KMS-11 (cell line): Measurements from ENCODE around the gene TRIM54.

Source experiments
- H2AFZ ChIP-seq: fragments of 200-600 bp; sonication (generic); 2 replicates; pipeline ENCODE4 v1.6.1; 2016; ENCODE audit warnings: antibody characterized with exemption, mixed run types, low read depth
- H3K27ac ChIP-seq: fragments of 200-600 bp; sonication (generic); 2 replicates; pipeline ENCODE4 v1.6.1; 2016; ENCODE audit warnings: mild to moderate bottlenecking, mixed run types
- H3K27me3 ChIP-seq: fragments of 200-600 bp; sonication (generic); 2 replicates; pipeline ENCODE4 v1.6.1; 2017; ENCODE audit warnings: mild to moderate bottlenecking, low read depth, mixed run types, moderate library complexity; ENCODE audit not compliant: insufficient read depth
- H3K36me3 ChIP-seq: fragments of 200-600 bp; sonication (generic); 2 replicates; pipeline ENCODE4 v1.6.1; 2017; ENCODE audit warnings: mild to moderate bottlenecking, mixed run types; ENCODE audit not compliant: insufficient read depth
- H3K4me1 ChIP-seq: fragments of 200-600 bp; sonication (generic); 2 replicates; pipeline ENCODE4 v1.6.1; 2016; ENCODE audit warnings: mild to moderate bottlenecking, low read depth, mixed run types; ENCODE audit not compliant: poor library complexity, severe bottlenecking
- H3K4me2 ChIP-seq: fragments of 200-600 bp; sonication (generic); 2 replicates; pipeline ENCODE4 v1.7.0; 2016; ENCODE audit warnings: mild to moderate bottlenecking, mixed run types
- H3K4me3 ChIP-seq: fragments of 200-600 bp; sonication (generic); IDR thresholded peaks from 2 replicates; pipeline ENCODE4 v1.6.1; 2017; ENCODE audit warnings: low read depth, low read length, mixed read lengths; ENCODE audit not compliant: insufficient read depth
- H3K79me2 ChIP-seq: fragments of 200-600 bp; sonication (generic); 2 replicates; pipeline ENCODE4 v1.6.1; 2016; ENCODE audit warnings: low read depth, mixed run types; ENCODE audit not compliant: insufficient read depth
- H3K9ac ChIP-seq: fragments of 200-600 bp; sonication (generic); 2 replicates; pipeline ENCODE4 v1.6.1; 2016; ENCODE audit warnings: mild to moderate bottlenecking, mixed run types
- H4K20me1 ChIP-seq: fragments of 200-600 bp; sonication (generic); 2 replicates; pipeline ENCODE4 v1.6.1; 2016; ENCODE audit warnings: mild to moderate bottlenecking, mixed run types; ENCODE audit not compliant: insufficient read depth
- CTCF ChIP-seq: fragments of 200-600 bp; sonication (generic); conservative IDR thresholded peaks from 2 replicates; pipeline ENCODE4 v1.6.1; 2017; ENCODE audit warnings: low read depth, mild to moderate bottlenecking, antibody characterized with exemption, low read length, moderate library complexity, mixed read lengths

TRIM54 gene

GRCh38 chr2:27304488-27305240, 22.4 kb downstream of the TRIM54 start:
- Histone ChIP-seq H4K20me1 (no peaks in the 10 kb centered on the region), H3K79me2 (no peaks in the 10 kb centered on the region), H3K4me2 (no peak overlapping the region), H3K27me3 (no peaks in the 10 kb centered on the region), H2AFZ (no peak overlapping the region), H3K9ac (no peak overlapping the region), H3K27ac (no peak overlapping the region), H3K4me3 (no peak overlapping the region), H3K36me3 (no peaks in the 10 kb centered on the region), H3K4me1 (peaks cover 7% of the 10 kb centered on the region)
- TF ChIP-seq CTCF, result no peak

- Histone ChIP-seq H4K20me1 (no peaks in the 10 kb centered on the region), H3K27me3 (no peaks in the 10 kb centered on the region), H3K9ac (no peak overlapping the region), H2AFZ (no peak overlapping the region), H3K36me3 (no peaks in the 10 kb centered on the region), H3K4me2 (no peak overlapping the region), H3K4me3 (no peak overlapping the region), H3K27ac (no peak overlapping the region), H3K4me1 (peaks cover 7% of the 10 kb centered on the region), H3K79me2 (no peaks in the 10 kb centered on the region)
- TF ChIP-seq CTCF, result no peak
Measured at GRCh38 chr2:27305516-27305915, 23.3 kb downstream of the TRIM54 start.

- no peak overlapping the region for H3K9ac ChIP-seq
- no peak overlapping the region for H3K4me2 ChIP-seq
- H3K4me3 ChIP-seq, result no peak overlapping the region
- H3K27ac ChIP-seq, result no peak overlapping the region
- no peaks in the 10 kb centered on the region for H4K20me1 ChIP-seq
- H3K27me3 ChIP-seq, result no peaks in the 10 kb centered on the region
- H3K4me1 ChIP-seq, result peaks cover 7% of the 10 kb centered on the region
- TF ChIP-seq CTCF, result no peak
- no peaks in the 10 kb centered on the region for H3K79me2 ChIP-seq
- H3K36me3 ChIP-seq, result no peaks in the 10 kb centered on the region
- no peak overlapping the region for H2AFZ ChIP-seq
Measured at GRCh38 chr2:27306136-27306535, 23.9 kb downstream of the TRIM54 start.

GRCh38 chr2:27306573-27307286, 24.5 kb downstream of the TRIM54 start:
- Histone ChIP-seq H3K79me2 (no peaks in the 10 kb centered on the region), H4K20me1 (no peaks in the 10 kb centered on the region), H2AFZ (no peak overlapping the region), H3K36me3 (no peaks in the 10 kb centered on the region), H3K4me1 (peaks cover 7% of the 10 kb centered on the region), H3K27me3 (no peaks in the 10 kb centered on the region), H3K9ac (no peak overlapping the region), H3K4me2 (no peak overlapping the region), H3K4me3 (no peak overlapping the region), H3K27ac (no peak overlapping the region)
- TF ChIP-seq CTCF, result no peak
